COR-L47 (cell line): ENCODE data around the gene PMM1.
A peak's percentile ranks its signal among the peaks of the same experiment; 100 is the strongest.

ENCODE experiments used
- DNase-seq: peaks from one replicate; lab custom pipeline; 2025; lab: John Stamatoyannopoulos, UW

PMM1 gene

DNA sequence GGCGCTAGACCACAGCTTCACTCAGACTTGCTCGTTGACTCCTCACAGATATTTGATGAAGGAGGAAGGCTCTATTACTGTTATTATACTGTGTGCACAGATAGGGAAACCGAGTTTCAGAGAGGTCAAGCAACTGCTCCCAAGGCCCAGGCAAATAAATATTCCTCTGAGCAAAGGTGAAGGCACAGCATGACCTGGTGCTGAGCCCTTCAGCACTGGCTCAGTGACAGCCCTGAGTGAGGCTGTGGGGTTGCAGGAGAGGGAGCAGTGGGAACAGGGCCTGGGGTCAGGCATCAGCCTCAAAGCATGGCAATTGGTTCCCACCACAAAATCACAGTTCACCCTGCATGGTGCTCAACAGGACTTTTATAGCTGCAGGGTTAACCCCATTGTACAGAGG is 52.4 kb downstream of the PMM1 start:
- no peak for DNase-seq

DNA sequence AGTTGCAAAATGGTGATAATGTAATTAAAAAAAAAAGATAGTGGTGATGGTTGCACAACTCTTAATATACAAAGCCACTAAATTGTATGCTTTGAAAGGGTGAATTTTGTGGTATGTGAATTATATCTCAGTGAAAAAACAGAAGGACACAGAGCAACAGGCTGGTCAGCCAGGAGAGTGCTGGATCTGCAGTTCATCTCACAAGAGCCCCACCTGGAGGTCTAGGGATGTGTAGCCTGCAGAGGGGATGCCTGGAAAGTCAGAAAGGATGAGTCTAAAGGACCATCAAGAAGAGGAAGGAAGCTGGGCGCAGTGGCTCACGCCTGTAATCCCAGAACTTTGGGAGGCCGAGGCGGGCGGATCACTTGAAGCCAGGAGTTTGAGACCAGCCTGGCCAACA is 54.4 kb downstream of the PMM1 start:
- no peak for DNase-seq

DNA sequence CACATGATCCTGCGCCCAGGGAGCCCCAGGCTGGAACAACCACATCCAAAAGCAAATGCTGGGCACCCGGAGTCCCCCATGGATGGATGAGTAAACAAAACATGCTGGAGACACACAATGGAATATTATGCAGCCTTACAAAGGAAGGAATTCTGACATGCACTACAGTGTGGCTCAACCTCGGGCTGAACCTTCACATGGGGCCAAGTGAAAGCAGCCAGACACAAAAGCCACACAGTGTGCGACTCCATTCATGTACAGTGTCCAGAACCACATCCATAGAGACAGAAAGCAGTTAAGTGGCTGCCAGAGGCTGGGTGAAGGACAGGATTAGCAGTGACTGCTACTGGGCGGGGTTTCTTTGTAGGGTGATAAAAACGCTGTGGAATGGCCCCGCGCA is 55.4 kb downstream of the PMM1 start:
- no peak for DNase-seq

DNA sequence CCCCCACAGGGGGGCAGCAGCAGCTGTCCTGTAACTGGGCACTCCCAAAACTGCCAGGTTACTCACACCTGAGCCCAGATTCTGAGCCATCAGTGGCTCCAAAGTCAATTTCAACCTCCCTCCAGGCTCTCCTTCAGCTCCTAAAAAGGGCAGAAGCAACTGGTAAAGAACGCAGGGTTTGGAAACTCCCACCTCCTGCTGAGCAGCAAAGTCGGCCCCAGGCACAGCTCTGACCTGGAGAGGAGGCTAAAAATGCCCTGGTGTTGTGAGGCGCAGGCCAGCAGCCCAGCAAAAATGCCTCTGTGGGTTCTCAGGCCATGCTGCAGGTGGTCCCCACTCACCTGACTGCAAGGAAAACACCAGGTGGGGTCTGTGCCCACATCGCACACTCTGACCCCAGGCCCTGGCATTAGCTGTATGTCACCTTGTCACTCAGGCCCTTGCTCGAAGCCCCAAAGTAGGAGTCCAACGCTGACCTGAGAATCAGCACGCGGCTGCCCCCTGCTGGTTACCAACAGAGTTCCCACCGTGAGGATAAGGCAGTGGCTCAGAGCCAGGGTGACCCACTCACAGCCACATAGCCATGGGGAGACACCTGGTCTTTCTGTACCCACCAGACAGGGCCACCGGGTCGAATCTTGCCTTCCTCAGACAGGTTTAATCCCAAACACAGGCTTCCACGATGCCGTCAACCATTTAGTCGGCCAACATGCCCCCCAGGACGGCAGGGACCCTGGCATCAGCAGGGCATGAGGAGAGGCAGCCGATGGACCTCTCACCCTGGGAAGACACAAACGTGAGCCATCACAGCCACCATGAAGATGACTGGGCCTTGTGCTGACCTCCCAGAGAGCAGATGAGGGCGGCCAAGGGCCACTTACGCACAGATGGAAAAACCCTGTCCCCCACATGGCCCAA is 56.5 kb downstream of the PMM1 start:
- DNase-seq: peak; percentile 20

DNA sequence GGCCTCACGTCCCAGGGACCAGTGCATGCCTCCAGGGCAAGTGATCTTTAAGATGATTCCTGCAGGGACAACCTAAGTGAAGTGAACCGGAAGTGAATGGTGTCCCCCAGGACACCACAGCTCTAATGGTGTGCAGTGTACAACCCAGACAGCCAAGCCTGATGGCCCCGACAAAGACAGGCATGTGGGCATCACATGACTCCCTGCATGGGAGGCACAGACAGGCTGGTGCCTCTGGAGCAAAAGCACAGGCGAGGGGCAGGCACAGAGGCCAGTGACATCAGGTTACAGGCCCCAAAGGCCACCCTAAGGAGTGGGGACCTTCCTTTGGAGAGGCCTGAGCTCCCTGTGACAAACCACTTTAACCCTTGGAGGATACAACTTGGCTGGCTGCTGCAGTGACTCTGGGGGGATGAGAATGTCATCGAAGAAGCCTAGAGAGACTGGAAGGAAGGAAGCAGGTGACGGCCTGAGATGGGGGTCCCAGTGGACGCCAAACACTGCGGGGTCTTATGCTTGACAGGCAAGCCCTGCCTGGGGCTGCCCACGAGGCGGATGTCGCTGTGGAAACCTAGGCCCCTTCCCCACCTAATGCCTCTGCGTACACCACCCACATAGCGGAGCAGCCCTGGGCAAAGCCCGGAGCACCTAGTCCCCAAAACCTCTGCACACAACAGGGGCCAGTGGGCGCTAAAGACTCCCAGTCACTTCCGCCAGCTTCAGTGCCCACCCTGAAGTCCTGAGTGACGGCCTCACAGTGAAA is 57.7 kb downstream of the PMM1 start:
- no peak for DNase-seq

DNA sequence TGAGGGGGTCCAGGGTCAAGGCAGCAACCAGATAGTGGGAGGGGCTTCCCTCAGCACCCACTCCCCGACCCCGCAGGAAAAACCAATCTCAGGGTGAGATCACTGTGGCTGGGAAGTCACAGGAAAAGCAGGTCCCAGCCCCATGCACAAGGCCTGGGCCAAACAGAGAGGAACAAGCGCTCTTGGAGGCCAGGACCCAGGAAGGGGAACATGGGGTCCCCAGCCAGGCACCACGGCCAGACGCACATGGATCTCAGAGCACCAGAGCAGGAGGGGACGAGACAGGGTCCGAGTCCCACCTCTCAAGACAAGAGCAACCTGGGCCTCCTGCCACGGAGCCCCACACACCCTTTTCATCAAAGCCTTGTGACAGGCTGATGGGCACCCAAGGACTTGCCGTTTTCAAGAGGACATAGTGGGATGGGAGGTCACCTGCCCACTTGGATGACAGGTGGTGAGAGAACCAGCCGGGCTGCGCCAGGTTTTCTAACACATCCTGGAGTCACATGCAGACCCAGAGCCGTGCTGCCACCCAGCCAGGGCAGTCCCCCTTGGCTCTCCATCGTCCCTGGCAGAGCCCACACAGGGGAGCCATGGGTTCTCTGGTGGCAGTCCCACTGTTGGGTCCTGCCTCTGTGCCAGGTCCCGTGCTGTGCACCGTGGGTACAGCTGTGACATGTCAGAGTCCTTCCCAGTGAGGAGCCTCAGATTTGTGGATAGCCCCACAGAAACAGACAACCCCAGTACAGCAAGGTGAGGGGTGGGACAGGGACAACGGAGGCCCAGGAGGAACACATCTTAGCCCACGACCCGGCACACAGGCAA is 58.5 kb downstream of the PMM1 start:
- no peak for DNase-seq

DNA sequence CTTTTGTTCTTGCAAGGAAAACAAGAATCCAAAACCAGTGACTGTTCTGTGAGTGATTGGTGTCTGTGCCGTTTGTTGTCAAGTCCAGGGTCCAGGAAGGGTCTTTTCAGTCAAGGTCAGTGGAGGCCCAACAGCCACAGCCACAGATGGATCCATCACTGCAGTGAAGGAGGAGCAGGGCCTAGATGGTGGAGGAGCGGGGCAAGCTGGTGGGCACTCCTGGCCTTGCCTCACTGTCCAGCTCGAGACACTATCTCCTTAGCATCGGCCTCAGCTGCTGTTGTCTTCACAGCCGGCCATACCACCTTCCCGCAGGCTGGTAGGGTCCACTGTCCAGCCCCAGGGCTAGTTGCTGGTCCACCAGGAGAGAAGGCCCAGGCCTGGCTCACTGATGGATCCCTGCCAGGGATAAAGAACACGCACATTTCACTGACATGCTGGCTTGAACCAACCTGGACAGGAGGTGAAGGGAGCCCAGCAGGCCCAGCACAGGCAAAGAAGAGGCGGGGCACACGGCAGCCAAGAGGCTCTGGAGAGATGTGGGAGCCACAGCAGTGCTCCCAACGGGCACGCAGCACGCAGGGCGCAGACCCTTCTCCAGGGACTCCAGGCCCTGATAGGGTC is 60.6 kb downstream of the PMM1 start:
- DNase-seq: no peak

DNA sequence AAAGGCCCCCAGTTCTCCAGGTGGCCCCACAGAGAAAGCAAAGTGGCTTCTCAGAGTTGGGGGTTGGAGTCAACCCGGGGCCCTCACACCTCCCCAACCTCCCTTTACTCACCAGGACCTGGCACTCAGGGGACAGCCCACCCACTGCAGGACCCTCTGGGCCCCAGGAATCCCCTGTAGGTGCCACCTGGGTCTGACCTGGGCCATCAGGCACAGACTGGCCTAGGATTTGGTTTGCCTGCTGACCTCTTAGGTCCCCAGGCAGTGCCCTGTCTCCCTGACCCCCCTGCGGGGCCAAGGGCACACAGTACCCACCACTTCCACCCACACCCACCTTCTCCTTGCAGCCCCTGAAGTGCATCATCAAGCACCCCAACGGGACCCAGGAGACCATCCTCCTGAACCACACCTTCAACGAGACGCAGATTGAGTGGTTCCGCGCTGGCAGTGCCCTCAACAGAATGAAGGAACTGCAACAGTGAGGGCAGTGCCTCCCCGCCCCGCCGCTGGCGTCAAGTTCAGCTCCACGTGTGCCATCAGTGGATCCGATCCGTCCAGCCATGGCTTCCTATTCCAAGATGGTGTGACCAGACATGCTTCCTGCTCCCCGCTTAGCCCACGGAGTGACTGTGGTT is 61.4 kb downstream of the PMM1 start:
- DNase-seq: no peak
